ENCODE measurements around the gene APOBEC2. TPM values are rescaled to one million over a fixed set of nuclear protein-coding genes. Genes with fewer than 3 reads are reported as not detected.

Gene APOBEC2
- total RNA-seq, 2 donors from 2014 or later, result not detected

DNA sequence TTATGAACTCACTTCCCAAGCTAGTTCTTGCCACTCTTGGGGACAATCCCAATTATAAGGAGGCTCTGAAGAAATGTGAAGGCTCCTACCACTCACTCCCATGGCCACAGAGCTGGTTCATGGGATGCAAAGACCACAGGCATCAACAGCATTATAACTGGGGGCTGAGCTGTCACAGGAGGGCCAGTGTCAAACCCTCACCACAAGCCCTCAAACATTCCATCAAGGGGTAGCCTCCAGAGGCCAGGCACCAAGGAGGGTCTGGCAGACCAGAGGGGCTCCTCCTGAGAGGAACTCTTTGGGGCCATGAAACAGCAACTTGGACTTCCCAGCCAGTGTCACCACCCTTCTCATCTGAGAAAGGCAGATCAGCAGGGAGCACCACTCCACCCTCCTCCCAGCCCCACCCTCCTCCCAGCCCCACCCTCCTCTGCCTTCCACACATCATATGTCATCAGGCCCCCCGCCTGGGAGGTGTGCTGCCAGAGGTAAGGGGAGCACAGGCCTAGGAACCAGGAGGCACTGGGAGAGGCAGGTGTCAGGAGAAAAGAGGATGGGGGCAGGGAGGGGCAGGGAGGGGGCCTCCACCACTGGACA lies 12.0 kb upstream of the APOBEC2 start:
- no peak overlapping the region for H3K27ac Mint-ChIP-seq

DNA sequence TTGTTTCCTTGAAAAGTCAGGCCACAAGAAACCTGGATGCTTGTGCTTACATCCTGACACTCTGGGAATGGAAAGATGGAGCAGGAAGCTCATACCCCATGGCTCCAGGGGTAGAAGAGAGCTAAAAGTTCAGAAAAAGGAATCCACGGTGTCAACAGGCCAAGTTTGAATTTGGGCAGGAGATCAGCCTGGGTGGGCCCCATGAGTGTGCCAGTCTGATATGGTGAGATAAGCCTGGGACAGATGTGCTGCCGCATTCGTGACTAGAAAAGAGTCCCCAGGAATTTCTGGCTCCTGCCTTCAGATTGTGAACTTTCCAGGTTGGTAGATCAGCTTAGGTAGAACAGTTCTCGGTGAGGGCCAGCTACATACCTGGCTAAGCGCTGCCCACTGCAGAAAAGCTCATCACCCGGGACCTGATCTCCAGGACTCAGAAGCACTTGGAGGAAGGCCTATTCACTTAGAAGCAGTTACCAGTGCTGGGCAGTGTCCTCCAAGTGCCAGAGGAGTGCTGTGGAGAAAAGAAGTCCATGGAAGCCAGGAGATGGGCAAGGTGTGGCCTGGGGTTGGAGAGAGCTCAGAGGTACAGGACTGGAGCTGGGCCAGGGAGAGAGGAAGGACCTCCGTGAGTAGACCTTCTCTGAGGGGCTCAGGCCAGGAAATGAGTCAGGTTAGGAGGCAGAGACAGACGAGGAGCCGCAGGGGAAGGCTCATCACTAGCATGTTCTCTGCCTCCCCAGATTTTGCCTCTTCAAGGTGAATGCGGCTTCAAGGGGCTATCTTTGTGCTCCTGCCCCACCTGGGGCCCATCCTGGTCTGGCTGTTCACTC lies 10.6 kb upstream of the APOBEC2 start, which contains the start of gene TSPO2:
TSS of gene TSPO2 (plus strand) at position 242 of the 830 bp plus-strand sequence. CDS start at position 761, 519 bp downstream.
- H3K27ac Mint-ChIP-seq, result peak within 1 kb of the TSS; percentile 6
- no peaks in the 10 kb centered on the region for H3K27me3 Mint-ChIP-seq
- ATAC-seq (no peak), DNase-seq (no peak)
- no peak within 1 kb of the TSS for H3K4me3 Mint-ChIP-seq
- H3K4me1 Mint-ChIP-seq, result peaks cover 2% of the 10 kb centered on the region
- no peaks in the 10 kb centered on the region for H3K36me3 Mint-ChIP-seq (ENCODE audit: low read depth)
- no peaks in the 10 kb centered on the region for H3K9me3 ChIP-seq (ENCODE audit: control insufficient read depth, low read length, poor library complexity, severe bottlenecking)

More for the DNA sequence above, 12.0 kb upstream of the APOBEC2 start:
- no peaks in the 10 kb centered on the region for H3K9me3 ChIP-seq (ENCODE audit: control insufficient read depth, low read length, poor library complexity, severe bottlenecking)
- H3K4me3 Mint-ChIP-seq, result no peak overlapping the region
- H3K27me3 Mint-ChIP-seq, result no peaks in the 10 kb centered on the region
- DNase-seq, result no peak
- ATAC-seq, result no peak
- H3K36me3 Mint-ChIP-seq (ENCODE audit: low read depth), result no peaks in the 10 kb centered on the region
- peaks cover 4% of the 10 kb centered on the region for H3K4me1 Mint-ChIP-seq

DNA sequence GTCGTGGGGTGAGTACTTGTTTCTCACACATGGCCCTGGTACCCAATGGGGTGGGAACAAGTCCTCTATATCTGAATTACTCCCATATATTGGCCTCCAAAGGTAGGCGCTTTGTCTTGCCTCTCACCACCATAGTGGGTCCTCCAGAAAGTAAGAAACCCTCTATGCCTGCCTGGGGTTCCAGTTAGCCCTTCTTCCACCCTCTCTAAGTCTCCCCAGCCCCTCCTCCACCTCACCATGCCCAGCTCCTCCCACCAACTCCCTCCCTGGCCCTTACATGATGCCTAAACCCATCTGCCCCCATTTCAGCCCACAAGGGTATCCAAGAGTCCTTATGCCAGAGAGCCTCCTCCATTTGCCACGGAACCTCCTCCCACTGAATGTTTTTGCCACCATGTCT lies 9.9 kb upstream of the APOBEC2 start:
- peaks cover 2% of the 10 kb centered on the region for H3K4me1 Mint-ChIP-seq
- H3K4me3 Mint-ChIP-seq, result no peak overlapping the region
- no peaks in the 10 kb centered on the region for H3K9me3 ChIP-seq (ENCODE audit: control insufficient read depth, low read length, poor library complexity, severe bottlenecking)
- H3K36me3 Mint-ChIP-seq (ENCODE audit: low read depth), result no peaks in the 10 kb centered on the region
- peak overlapping the region; percentile 6 for H3K27ac Mint-ChIP-seq
- ATAC-seq, result no peak
- no peaks in the 10 kb centered on the region for H3K27me3 Mint-ChIP-seq
- no peak for DNase-seq

DNA sequence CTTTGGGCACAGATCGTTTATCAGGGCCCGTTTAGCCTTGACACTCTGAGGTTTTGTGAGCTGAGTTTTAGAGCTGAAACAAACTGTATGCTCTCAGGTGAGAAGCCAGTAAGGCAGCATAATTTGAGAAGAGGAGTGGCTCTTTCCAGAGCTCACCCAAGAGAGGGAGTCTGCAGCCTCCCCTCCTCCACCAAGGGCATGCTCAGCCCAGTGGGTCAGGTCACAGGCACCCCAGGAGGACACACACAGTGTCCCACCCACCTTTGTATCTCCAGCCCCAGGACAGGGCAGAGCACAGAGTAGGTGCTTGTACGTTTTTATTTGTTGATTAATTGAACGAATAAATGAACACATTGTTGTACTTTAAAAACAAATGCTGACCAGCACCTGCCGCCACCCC lies 7.3 kb upstream of the APOBEC2 start:
- Mint-ChIP-seq H3K4me3 (no peak overlapping the region), H3K27me3 (no peaks in the 10 kb centered on the region), H3K36me3 (ENCODE audit: low read depth) (no peaks in the 10 kb centered on the region), H3K27ac (no peak overlapping the region), H3K4me1 (peaks cover 4% of the 10 kb centered on the region)
- no peaks in the 10 kb centered on the region for H3K9me3 ChIP-seq (ENCODE audit: control insufficient read depth, low read length, poor library complexity, severe bottlenecking)
- ATAC-seq (no peak), DNase-seq (no peak)

DNA sequence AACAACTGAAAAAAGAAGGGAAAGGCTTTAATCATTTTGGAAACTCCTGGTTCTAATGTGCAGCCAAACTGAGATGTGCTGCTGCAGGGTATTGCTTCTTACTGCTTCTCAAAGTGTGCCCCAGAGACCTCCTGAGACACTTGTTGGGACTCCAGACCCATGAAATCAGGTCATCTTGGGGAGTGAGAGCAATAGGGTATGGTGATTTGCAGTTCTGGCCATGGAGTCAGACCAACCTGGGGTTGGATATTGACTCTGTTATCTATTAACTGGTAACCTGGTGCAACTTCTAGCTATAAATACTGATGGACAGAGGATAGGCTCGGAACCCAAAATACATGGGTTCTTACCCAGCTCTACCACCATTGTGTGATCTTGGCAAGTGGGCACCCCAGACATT lies 6.9 kb upstream of the APOBEC2 start:
- DNase-seq, result no peak
- Mint-ChIP-seq H3K4me3 (no peak overlapping the region), H3K27ac (no peak overlapping the region), H3K27me3 (no peaks in the 10 kb centered on the region), H3K36me3 (ENCODE audit: low read depth) (no peaks in the 10 kb centered on the region), H3K4me1 (peaks cover 4% of the 10 kb centered on the region)
- H3K9me3 ChIP-seq (ENCODE audit: control insufficient read depth, low read length, poor library complexity, severe bottlenecking), result no peaks in the 10 kb centered on the region
- ATAC-seq, result no peak

DNA sequence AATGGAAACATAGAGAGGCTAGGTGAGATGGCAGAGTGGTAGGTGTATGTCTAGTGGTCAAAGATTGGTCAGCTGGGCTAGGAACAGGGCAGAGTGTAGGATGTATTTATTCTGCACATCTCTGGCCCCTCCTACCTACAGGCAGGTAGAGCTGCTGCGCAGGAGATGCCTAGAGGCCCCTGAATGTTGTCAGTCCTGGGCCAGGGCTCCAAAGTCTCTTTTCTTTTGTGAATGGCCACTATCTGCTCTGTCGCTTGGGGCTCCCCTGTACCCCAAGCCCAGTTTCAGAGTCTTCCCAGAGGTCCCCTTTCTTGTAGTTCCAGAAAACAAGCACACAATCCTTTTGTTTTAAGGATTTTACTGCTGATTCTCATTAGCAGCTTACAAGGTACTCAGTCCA lies 5.7 kb upstream of the APOBEC2 start:
- Mint-ChIP-seq H3K4me3 (no peak overlapping the region), H3K4me1 (peaks cover 9% of the 10 kb centered on the region), H3K27ac (no peak overlapping the region), H3K36me3 (ENCODE audit: low read depth) (no peaks in the 10 kb centered on the region), H3K27me3 (no peaks in the 10 kb centered on the region)
- DNase-seq (no peak), ATAC-seq (no peak)
- no peaks in the 10 kb centered on the region for H3K9me3 ChIP-seq (ENCODE audit: control insufficient read depth, low read length, poor library complexity, severe bottlenecking)

DNA sequence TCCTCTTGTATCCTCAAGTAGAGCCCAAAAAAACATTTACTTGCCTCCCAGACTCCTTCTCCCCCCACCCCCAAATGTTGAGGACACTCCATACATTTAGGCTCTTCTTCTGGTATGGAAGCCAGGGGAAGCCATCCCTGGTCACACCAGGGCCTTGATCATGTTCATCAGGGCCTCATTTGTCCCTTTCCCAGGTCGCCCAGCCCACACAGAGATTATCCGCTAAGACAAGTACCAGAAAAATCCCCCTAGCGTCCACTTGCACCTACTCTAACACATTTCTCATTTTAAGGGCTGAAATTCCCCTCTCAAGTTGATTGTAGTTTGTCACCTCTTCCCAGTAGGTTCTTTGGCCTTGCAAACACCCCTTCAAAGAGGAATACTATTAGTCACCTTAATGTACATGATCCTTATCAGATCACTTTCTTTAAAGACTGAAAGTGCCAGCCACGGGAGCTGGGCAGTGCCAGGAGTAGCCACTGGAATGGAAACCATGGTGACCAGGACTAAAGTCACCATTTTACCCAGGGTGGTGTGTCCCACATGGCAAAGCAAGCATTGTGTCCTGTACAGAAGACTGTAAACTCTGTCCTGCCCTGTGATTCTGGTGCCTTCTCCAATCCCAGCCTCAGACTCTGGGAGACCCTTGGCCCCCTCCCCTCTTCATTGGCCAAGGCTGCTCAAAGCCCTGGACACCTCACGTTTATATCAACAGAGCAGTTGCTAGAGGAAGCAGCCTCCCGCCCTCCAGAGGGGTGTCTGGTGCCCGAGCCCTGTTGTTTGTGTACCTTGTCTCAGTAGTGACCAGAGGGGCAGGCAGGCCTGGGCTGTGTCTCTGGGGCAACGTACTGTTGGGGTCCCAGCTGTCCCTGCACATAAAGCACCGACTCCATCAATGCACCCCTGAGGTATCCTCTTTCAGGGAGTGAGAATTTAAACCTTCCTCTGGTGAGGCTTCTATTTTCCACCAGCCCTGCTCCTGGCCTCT lies 5.0 kb upstream of the APOBEC2 start:
- peaks cover 13% of the 10 kb centered on the region for H3K4me1 Mint-ChIP-seq
- ATAC-seq, result no peak
- H3K9me3 ChIP-seq (ENCODE audit: control insufficient read depth, low read length, poor library complexity, severe bottlenecking), result no peaks in the 10 kb centered on the region
- H3K27ac Mint-ChIP-seq, result no peak overlapping the region
- no peak for DNase-seq
- no peaks in the 10 kb centered on the region for H3K36me3 Mint-ChIP-seq (ENCODE audit: low read depth)
- no peak overlapping the region for H3K4me3 Mint-ChIP-seq
- H3K27me3 Mint-ChIP-seq, result no peaks in the 10 kb centered on the region

DNA sequence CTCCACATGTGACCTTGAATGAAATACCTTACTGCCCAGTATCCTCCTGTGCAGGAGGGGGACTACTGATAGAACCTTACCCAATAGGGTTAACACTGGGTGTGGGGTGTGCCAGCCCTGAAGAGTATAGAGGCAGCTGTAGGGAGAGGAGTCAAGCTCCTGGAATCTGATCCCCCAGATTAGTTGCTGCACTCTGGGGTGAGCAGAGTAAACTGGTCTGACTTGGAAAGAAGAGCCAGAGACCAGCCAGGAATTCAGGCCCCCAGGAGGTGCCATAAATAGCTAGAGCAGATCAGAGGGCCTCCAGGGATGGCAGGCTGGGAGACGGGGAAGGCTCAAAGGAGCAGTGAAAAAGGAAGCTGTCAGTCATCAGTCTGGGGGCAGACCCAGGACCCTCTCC lies 3.5 kb upstream of the APOBEC2 start:
- DNase-seq, result no peak
- H3K9me3 ChIP-seq (ENCODE audit: control insufficient read depth, low read length, poor library complexity, severe bottlenecking), result no peaks in the 10 kb centered on the region
- Mint-ChIP-seq H3K36me3 (ENCODE audit: low read depth) (no peaks in the 10 kb centered on the region), H3K27ac (no peak overlapping the region), H3K4me1 (peaks cover 11% of the 10 kb centered on the region), H3K27me3 (no peaks in the 10 kb centered on the region), H3K4me3 (no peak overlapping the region)
- no peak for ATAC-seq

DNA sequence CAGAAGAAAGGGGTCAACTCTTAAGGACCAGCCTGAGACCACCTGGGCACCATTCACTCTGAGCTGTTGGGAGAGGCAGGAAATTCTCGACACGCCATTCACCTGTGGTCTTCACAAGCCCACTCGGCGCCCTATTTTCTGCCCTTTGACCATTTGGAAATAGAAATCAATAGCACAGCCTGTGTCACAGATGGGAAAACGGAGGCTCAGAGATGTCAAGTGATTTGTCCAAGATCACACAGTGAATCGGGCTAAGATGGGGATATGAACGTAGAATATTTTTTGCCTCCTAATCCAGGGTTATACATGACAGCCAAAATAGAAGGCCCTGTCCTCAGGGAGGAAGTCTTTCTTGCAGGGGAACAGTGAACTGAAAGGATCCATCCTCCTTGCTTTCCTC lies 3.0 kb upstream of the APOBEC2 start:
- no peak for DNase-seq
- Mint-ChIP-seq H3K4me3 (no peak overlapping the region), H3K27me3 (no peaks in the 10 kb centered on the region), H3K36me3 (ENCODE audit: low read depth) (no peaks in the 10 kb centered on the region), H3K27ac (no peak overlapping the region), H3K4me1 (peaks cover 11% of the 10 kb centered on the region)
- ATAC-seq, result no peak
- H3K9me3 ChIP-seq (ENCODE audit: control insufficient read depth, low read length, poor library complexity, severe bottlenecking), result no peaks in the 10 kb centered on the region

DNA sequence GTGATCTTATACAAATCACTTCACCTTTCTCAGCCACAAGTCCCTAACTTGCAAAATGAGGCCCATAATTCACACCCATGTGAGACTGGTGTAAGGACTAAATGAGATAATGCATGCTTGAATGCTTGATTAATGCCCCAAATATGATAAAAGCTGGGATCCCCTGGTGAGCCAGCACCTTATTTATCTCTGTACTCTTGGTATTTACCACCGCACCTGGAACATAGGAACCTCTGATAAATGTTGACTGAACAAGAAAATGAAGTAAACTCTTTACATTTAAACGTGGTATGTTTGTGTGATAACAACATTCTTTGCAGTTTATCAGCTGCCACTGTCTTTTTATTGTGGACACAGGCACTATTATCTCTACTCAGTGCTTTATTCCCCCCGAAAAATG lies 2.5 kb upstream of the APOBEC2 start:
- peaks cover 11% of the 10 kb centered on the region for H3K4me1 Mint-ChIP-seq
- H3K36me3 Mint-ChIP-seq (ENCODE audit: low read depth), result no peaks in the 10 kb centered on the region
- ATAC-seq, result no peak
- peak overlapping the region; percentile 5 for H3K27ac Mint-ChIP-seq
- H3K9me3 ChIP-seq (ENCODE audit: control insufficient read depth, low read length, poor library complexity, severe bottlenecking), result no peaks in the 10 kb centered on the region
- no peaks in the 10 kb centered on the region for H3K27me3 Mint-ChIP-seq
- no peak overlapping the region for H3K4me3 Mint-ChIP-seq
- no peak for DNase-seq

DNA sequence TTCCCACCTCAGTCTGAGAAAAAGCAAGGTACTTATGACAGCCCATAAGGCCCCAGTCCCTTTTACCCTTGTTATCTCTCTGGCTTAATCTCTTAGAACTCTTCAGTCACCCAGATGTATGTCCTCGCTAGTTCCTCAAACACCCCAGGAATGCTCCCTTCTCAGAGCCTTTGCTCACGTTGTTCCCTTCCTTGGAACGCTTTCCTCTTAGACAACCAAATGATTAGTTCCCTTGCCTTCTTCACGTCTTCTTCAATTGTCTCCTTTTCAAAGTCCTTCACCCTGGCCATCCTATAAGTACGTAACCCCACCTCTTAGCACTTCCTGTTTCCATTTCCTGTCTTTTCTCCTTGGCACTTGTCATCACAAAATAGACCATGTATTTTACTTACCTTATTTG lies 1.1 kb upstream of the APOBEC2 start:
- H3K9me3 ChIP-seq (ENCODE audit: control insufficient read depth, low read length, poor library complexity, severe bottlenecking), result no peaks in the 10 kb centered on the region
- Mint-ChIP-seq H3K4me3 (peak overlapping the region; percentile 1), H3K36me3 (ENCODE audit: low read depth) (peaks cover 5% of the 10 kb centered on the region), H3K4me1 (peaks cover 11% of the 10 kb centered on the region), H3K27me3 (no peaks in the 10 kb centered on the region), H3K27ac (peak overlapping the region; percentile 5)
- ATAC-seq (peak; percentile 35), DNase-seq (no peak)

DNA sequence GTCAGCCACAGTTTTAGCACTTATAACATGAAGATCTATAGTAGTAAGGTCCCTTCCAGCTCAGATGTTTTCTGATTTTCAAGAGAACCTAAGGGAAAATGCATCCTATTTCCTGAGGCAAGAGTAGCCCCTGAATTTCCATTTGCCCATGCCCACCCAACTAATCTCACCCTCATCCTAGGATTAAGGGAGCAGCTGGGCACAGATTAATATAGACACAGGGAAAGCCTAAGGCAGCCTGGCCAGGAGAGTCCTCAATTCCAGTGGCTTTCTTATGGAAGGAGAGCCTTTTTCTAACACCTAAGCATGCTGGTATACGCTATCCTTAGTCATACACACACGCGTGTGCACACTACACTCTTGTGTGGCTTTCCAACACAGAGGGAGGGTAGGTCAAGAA lies 1.5 kb downstream of the APOBEC2 start:
- Mint-ChIP-seq H3K27me3 (no peaks in the 10 kb centered on the region), H3K4me1 (peaks cover 9% of the 10 kb centered on the region), H3K27ac (no peak overlapping the region), H3K36me3 (ENCODE audit: low read depth) (peaks cover 5% of the 10 kb centered on the region), H3K4me3 (no peak overlapping the region)
- ATAC-seq (no peak), DNase-seq (no peak)
- H3K9me3 ChIP-seq (ENCODE audit: control insufficient read depth, low read length, poor library complexity, severe bottlenecking), result no peaks in the 10 kb centered on the region

DNA sequence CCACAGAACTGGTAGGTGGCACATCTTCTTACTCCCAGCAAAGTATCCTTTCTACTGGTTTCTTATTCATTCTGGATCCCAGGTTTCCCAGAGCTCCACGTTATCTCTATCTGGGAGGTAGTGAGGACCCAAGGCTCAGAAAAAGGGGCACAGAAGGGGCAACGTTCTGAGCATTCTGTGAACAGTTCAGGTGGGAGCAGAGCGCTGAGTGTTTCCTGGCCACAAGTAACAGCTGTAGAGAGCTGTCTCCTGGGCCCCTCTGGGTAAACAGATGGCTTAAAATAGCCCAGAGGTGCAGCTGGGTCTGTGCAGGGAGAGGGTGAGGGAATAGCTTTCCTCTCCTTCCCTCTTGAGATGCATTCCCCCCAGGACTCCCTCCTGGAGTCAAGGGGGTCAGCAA lies 2.1 kb downstream of the APOBEC2 start:
- ATAC-seq, result no peak
- H3K36me3 Mint-ChIP-seq (ENCODE audit: low read depth), result peaks cover 5% of the 10 kb centered on the region
- no peak overlapping the region for H3K4me3 Mint-ChIP-seq

More for the DNA sequence above, 2.1 kb downstream of the APOBEC2 start:
- Mint-ChIP-seq H3K27me3 (no peaks in the 10 kb centered on the region), H3K4me1 (peaks cover 13% of the 10 kb centered on the region), H3K27ac (peak overlapping the region; percentile 19)
- DNase-seq, result no peak
- H3K9me3 ChIP-seq (ENCODE audit: control insufficient read depth, low read length, poor library complexity, severe bottlenecking), result no peaks in the 10 kb centered on the region
